ENCODE data around the gene OR2A25.

DNA sequence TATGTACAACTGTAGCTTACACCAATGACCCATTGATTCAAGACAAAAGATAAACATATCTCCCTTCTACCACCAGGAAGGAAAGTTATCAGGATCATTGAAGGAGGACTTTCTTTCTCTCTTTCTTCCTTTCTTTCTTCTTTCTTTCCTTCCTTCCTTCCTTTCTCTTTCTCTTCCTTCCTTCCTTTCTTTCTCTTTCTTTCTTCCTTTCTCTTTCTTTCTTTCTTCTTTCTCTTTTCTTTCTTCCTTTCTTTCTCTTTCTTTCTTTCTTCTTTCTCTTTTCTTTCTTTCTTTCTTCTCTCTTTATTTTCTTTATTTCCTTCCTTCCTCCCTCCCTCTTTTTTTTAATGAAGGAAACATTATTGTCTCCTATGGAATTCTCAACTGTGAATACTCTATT, 29.2 kb downstream of the OR2A25 start:
- no peak for TF ChIP-seq POLR2A (IDR thresholded peaks at IDR 0.05; ENCODE audit: extremely low read depth, insufficient read length)
- TF ChIP-seq, protein P1, sequence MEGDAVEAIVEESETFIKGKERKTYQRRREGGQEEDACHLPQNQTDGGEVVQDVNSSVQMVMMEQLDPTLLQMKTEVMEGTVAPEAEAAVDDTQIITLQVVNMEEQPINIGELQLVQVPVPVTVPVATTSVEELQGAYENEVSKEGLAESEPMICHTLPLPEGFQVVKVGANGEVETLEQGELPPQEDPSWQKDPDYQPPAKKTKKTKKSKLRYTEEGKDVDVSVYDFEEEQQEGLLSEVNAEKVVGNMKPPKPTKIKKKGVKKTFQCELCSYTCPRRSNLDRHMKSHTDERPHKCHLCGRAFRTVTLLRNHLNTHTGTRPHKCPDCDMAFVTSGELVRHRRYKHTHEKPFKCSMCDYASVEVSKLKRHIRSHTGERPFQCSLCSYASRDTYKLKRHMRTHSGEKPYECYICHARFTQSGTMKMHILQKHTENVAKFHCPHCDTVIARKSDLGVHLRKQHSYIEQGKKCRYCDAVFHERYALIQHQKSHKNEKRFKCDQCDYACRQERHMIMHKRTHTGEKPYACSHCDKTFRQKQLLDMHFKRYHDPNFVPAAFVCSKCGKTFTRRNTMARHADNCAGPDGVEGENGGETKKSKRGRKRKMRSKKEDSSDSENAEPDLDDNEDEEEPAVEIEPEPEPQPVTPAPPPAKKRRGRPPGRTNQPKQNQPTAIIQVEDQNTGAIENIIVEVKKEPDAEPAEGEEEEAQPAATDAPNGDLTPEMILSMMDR (IDR thresholded peaks at IDR 0.05; ENCODE audit: low read depth, low read length), result no peak
- TF ChIP-seq MYC (IDR thresholded peaks at IDR 0.05; ENCODE audit: low read depth, low read length), result no peak

All from NB4 (cell line).